Measurements from ENCODE around the gene FAM161A.
"Not testable (repeated sequence)": the region's sequence is repeated elsewhere in the genome, so short reads cannot be mapped to it uniquely, and the experiment has no call there.

The FAM161A gene

GRCh38 chr2:61841286-61841685 lies 12.6 kb downstream of the FAM161A start:
- DNase-seq: no peak

- DNase-seq: no peak
Observed at GRCh38 chr2:61834893-61835292, 19.0 kb downstream of the FAM161A start.

GRCh38 chr2:61833971-61834370 lies 19.9 kb downstream of the FAM161A start:
- DNase-seq: no peak

GRCh38 chr2:61832183-61832841 lies 21.5 kb downstream of the FAM161A start:
- no peak for DNase-seq

GRCh38 chr2:61822255-61822654 lies 31.6 kb downstream of the FAM161A start:
- DNase-seq: no peak

- no peak for DNase-seq
Observed at GRCh38 chr2:61816480-61817355, 37.1 kb downstream of the FAM161A start.

GRCh38 chr2:61814539-61815160 lies 39.2 kb downstream of the FAM161A start:
- no peak for DNase-seq

GRCh38 chr2:61813314-61813713 lies 40.5 kb downstream of the FAM161A start:
- not testable (repeated sequence) for DNase-seq

GRCh38 chr2:61811821-61812220 lies 42.0 kb downstream of the FAM161A start:
- DNase-seq: no peak

GRCh38 chr2:61810203-61810602 lies 43.7 kb downstream of the FAM161A start:
- DNase-seq: not testable (repeated sequence)

GRCh38 chr2:61808693-61809092 lies 45.2 kb downstream of the FAM161A start:
- not testable (repeated sequence) for DNase-seq

GRCh38 chr2:61807036-61807757 lies 46.7 kb downstream of the FAM161A start:
- DNase-seq: no peak

- no peak for DNase-seq
Observed at GRCh38 chr2:61802548-61802947, 51.3 kb downstream of the FAM161A start.

GRCh38 chr2:61799099-61799498 lies 54.8 kb downstream of the FAM161A start:
- DNase-seq: no peak

GRCh38 chr2:61797446-61797845 lies 56.4 kb downstream of the FAM161A start:
- DNase-seq: not testable (repeated sequence)

GRCh38 chr2:61795408-61795807 lies 58.5 kb downstream of the FAM161A start:
- no peak for DNase-seq

GRCh38 chr2:61793389-61793836 lies 60.4 kb downstream of the FAM161A start:
- DNase-seq: peak; percentile 82

- no peak for DNase-seq
Observed at GRCh38 chr2:61792355-61792890, 61.4 kb downstream of the FAM161A start.

- DNase-seq: no peak
Observed at GRCh38 chr2:61789807-61790602, 63.9 kb downstream of the FAM161A start.

GRCh38 chr2:61787941-61788563 lies 65.8 kb downstream of the FAM161A start:
- DNase-seq: no peak

- DNase-seq: no peak
Observed at GRCh38 chr2:61786876-61787275, 67.0 kb downstream of the FAM161A start.

Measured in activated naive CD4-positive, alpha-beta T cell treated with anti-CD3 and anti-CD28 coated beads, Interleukin-2, amount 50 U/mL, for 16 hours (primary cell).